ENCODE data around the gene HBS1L.

The HBS1L gene

DNA sequence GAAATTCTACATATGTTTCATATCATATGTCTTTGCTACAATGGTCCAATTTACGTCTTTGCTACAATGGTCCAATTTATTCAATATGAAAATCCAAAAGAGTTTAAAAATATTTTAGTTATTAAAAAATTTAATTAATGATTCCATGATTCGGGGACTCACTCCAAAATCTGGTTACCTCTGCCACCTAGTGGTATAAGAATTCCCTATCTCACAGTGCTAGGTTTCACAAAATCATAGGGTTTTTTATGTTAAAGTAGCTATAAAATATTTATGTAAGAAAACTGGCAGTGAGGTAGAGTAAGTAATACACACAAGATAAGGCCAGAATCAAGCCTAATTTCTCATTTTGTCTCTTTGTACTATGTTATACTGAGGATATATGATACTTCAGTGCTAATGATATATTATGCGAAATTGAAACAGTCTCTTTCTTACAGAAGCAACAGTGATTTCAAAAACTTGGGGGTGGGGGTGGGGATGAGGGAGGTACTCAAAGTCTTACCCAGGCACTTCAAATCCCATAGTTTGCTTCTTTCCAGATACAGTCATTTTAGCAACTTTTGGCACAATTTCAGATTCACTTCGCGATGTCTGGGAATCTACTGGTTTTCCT lies 52.3 kb downstream of the HBS1L start:
- DNase-seq (ENCODE audit: low read depth in 2 of 2) = no peak

DNA sequence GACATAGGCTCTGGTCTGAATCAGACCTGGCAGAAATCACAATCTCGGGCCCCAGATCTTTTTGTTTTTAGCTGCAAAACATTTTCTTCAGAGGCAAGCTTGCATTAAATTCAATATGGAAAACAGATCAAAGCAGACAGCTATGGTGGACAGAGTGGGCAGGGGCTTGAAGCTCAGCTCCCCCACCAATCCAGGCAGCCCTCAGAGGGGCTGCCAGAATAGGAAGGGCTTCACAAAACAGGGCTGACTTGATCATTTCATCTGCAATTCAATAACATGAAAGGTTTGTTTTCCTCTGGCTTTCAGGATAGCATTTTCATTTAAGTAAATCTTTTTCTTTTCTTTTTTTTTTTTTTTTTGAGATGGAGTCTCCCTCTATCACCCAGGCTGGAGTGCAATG lies 55.5 kb downstream of the HBS1L start:
- DNase-seq (ENCODE audit: low read depth in 2 of 2) = no peak

DNA sequence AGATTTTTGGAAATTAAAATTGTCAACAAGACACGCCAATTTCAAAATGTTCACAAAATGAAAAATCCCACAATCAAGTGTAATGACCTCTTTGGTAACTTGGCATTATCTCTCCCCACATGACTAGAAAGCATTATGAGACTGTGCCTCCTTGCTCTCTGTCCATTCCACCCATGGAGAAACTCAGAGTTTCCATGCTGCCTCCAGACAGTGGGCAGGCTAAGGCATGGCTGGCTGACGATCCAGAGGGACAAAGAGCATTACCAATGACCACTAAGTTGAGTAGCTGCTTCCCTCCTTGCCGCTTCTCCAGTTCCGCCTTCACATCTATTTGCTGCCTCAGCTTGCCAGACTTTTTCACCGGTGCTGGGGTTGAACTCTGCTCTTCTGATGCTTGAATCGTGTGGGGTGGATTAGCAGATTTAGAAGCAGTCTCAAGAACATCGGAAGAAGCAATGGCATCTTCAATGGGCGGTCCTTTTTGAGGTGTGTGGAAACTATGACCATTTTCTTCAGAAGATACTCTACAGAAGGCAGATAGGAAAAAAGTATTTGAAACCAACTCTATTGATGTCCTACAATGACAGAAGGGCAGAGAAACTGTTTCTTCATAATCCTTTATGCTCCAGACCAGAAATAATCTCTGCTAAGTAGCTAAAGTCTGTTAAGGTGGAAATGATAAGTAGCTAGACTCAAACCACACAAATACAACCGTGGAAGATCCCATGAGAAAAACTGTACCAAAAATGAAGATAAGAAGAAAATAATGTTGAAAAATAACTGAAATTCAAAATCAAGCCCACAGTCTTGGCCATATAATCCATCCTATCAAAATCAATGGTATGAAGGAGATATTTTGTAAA lies 57.3 kb downstream of the HBS1L start:
- no peak for DNase-seq (ENCODE audit: low read depth in 2 of 2)

DNA sequence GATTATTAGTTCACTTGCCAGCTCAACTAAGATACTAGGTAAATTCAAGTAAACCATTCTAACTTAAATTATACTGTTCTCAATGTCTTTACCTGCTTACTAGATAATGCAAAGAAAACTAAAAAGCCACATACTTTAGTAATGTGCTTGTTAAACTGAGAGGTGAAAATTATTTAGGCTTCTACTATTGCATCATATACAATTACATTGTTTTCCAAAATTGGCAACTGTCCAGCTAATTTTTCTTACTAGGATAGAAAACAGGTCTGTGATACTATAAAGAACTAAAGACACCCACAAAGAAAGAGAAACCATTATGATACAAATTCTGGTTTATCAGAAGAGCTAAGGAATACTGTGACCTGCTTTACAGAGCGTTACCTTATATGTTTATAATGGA lies 59.1 kb downstream of the HBS1L start:
- no peak for DNase-seq (ENCODE audit: low read depth in 2 of 2)

DNA sequence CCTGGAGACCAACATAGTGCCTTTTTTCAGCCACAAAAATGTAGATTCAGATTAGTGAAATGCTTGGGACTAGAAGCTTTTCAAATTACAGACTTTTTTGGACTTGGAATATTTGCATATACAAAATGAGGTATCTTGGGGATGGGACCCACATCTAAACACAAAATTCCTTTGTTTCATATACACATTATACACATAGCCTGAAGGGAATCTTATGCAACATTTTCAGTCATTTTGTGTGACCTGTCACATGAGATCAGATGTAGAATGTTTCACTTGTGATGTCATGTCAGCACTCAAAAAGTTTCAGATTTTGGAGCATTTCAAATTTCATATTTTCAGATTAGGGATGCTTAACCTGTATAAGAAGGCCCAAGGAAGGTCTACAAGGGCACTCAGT lies 60.2 kb downstream of the HBS1L start:
- DNase-seq (ENCODE audit: low read depth in 2 of 2) = no peak

- DNase-seq (ENCODE audit: low read depth in 2 of 2) = no peak
Observed at GRCh38 chr6:134992155-134992554, 62.5 kb downstream of the HBS1L start.

GRCh38 chr6:134990262-134990661 lies 64.4 kb downstream of the HBS1L start:
- no peak for DNase-seq (ENCODE audit: low read depth in 2 of 2)

DNA sequence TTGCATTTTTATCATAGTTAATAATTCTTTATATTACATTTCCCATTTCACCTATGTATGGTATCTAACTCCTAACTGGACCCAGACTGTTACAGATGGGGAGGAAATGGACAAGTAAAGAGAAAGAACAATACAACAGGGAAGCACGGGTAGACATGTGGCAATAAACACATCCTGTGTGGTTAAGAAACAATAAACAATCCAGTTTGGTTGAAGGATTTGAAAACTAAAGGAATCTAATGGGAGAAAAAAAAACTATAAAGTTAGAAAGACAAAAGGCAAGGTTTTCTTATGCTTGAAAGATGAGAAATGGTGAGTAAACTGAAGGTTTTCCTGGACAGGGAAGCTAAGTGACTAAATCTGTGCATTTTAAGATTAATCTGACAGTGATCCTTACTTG lies 69.8 kb downstream of the HBS1L start:
- DNase-seq (ENCODE audit: low read depth in 2 of 2) = no peak

DNA sequence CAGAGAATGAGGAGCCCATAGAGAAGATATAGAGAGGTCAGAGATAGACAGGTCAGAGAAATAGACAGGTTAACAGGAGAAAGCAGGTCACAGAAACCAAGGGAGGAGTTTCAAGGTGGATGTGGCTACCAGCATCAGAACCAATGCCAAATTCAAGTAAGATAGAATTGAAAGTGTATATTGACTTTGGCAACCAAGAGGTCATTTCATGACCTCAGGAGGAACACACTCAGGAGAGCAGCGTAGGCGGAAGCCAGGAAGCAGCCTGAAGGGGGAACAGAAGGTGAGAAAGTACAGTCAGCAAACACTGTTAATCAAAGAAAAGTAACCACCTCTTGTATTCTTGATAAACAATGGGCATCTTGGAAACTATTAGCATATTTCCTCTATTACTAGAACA lies 70.8 kb downstream of the HBS1L start:
- DNase-seq (ENCODE audit: low read depth in 2 of 2) = no peak

- no peak for DNase-seq (ENCODE audit: low read depth in 2 of 2)
Observed at GRCh38 chr6:134982161-134982560, 72.5 kb downstream of the HBS1L start.

DNA sequence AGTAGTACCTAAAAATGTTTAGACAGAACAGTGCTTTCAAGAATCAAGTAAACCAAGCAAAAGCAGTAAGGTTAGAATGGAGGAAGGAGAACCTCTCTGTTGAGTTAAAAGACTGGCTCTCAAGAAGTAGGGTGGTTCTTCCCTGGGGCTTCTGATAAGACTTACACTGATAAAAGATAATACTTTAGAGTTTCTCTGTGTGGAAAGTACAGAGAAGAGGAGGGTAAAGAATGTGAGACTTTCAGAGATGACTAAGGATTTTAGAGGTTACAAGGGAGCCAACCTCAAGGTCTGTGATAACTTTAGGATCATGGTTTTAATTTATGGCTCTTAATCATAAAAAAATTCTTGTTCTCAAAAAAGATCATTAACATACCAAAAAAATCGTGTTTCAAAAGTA lies 73.8 kb downstream of the HBS1L start:
- DNase-seq (ENCODE audit: low read depth in 2 of 2) = no peak

DNA sequence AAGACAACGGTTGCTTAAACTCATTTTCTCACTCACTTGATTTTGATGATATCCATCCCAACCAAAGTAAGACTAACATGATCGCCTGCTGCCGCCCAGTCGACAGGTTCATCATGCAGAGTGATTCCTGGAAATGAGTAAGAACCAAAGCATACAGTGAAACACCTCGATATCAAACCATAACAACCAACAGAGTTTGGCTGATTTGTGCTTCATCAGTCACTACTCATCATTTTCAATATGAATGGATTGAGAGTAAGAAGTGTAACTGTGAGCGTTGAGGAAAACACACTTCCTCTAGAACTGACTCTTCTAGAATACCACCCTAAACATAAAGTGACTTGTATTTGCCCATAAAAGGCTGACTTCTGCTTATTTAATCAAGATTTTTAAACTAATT lies 75.5 kb downstream of the HBS1L start:
- no peak for DNase-seq (ENCODE audit: low read depth in 2 of 2)

DNA sequence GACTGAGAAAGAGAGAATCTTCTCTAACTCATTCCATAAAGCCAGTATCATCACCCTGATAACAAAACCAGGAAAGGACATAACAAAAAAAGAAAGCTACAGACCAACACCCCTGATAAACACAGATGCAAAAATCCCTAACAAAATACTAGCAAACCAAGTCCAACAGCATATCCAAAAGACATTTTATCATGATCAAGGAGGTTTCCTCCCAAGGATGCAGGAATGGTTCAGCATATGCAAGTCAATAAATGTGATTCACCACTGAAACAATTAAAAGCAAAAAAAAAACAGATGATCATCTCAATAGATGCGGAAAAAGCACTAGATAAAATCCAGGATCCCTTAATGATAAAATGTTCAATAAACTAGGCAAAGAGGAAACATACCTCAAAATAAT lies 80.3 kb downstream of the HBS1L start:
- no peak for DNase-seq (ENCODE audit: low read depth in 2 of 2)

GRCh38 chr6:134967711-134968110 lies 86.9 kb downstream of the HBS1L start:
- no peak for DNase-seq (ENCODE audit: low read depth in 2 of 2)

GRCh38 chr6:134964451-134965203 lies 90.0 kb downstream of the HBS1L start:
- no peak for DNase-seq (ENCODE audit: low read depth in 2 of 2)

GRCh38 chr6:134962421-134962820 lies 92.2 kb downstream of the HBS1L start:
- DNase-seq (ENCODE audit: low read depth in 2 of 2) = no peak

DNA sequence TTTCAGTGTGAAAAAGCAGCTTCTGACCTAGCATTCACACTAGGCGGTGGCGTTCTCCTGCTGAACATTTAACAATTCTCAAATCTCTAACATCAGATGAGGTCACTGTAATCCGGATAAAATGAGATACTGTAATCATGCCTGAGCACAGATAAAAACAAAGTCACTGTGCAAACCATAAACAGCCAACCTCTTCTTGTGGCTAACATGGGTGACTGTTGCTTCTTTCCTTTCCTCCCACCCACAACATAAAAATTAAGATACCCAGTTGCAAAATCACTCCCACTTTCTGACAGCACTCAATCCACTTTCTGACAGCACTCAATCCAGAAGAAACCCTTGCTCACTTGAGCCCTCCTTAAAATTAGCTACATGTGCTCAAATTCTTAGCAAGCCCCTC lies 93.3 kb downstream of the HBS1L start:
- no peak for DNase-seq (ENCODE audit: low read depth in 2 of 2)

- no peak for DNase-seq (ENCODE audit: low read depth in 2 of 2)
Observed at GRCh38 chr6:134959603-134960002, 95.0 kb downstream of the HBS1L start.

- DNase-seq (ENCODE audit: low read depth in 2 of 2) = no peak
Observed at GRCh38 chr6:134956676-134957075, 97.9 kb downstream of the HBS1L start.

DNA sequence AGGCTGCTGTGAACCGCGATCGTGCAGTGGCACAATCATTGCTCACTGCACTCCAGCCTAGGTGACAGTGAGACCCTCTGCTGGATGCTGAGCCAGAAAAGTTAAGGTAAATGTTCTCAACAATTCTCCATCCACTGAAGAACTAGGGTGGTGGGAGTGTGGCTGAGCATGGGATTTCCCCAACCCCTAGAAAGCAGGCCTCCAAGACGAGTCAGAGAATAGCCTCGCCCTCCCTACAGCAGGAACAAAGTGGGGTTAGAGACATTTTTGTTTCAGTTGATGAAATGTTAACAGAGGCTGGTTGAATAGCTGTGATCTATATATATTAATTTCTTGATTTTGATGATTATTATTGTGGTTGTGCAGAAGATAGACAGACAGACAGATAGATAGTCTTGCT lies 98.6 kb downstream of the HBS1L start:
- DNase-seq (ENCODE audit: low read depth in 2 of 2) = no peak

DNA sequence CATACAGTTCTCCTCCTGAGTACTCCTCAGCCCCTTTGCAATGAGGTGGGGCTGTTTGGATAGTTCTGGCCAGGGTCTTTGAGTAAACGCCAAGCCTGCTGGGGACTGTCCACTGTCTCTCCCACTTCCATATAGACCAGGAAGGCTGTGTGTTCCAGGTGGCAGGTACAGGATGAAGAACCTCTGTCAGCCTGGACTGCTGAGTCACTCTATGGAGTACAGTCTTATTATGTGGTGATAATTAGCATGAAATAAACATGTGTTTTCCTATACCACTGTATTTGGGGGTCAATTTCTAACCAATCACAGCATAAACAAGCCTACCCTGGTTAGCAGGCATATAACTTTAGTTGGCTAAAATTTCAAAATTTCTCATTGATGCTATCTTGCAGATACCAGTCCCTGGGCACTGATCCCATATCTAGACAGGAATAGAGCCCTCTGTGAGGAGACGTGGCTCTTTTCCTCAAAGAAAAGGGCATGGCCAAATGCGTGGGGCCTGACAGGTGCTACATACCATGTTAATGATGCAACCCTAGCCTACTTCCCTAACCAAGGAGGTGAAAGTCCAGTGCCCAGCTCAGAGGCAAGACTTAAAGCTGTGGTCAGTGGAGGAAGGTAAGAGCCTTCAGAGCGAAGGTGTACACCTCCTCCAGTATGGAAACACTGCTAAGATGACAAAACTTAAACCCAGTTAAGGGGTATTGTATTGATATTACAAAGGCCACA lies 100.2 kb downstream of the HBS1L start:
- no peak for DNase-seq (ENCODE audit: low read depth in 2 of 2)

All from stimulated activated CD8-positive, alpha-beta memory T cell treated with anti-CD3 and anti-CD28 coated beads, Interleukin-2, amount 100 ng/mL, for 1 hour (primary cell).